HG02970 (cell line): Measurements from ENCODE around the gene GLB1L.

Source experiments
- ATAC-seq: cut with Tn5 transposase; IDR thresholded peaks from one replicate; pipeline ENCODE4 v1.9.1; 2021; ENCODE audit warnings: mild to moderate bottlenecking, moderate library complexity, moderate number of reproducible peaks; ENCODE audit not compliant: unreplicated experiment, low FRiP score

The GLB1L gene

GRCh38 chr2:219254590-219255201 is 9.5 kb upstream of the GLB1L start:
- ATAC-seq: peak; percentile 25

GRCh38 chr2:219253753-219254589 is 8.7 kb upstream of the GLB1L start, which contains the start of gene TUBA4A:
Gene TUBA4A (minus strand): TSS chr2:219253918. CDS start chr2:219253858, 60 bp downstream.
- ATAC-seq: peak; percentile 44

GRCh38 chr2:219252900-219253752 is 7.9 kb upstream of the GLB1L start, which contains the start of gene TUBA4B:
Gene TUBA4B (plus strand): TSS chr2:219253243. CDS start chr2:219253408, 165 bp downstream.
- no peak for ATAC-seq

- ATAC-seq: no peak
These were observed 7.3 kb upstream of the GLB1L start for GRCh38 chr2:219252570-219252899.

GRCh38 chr2:219252084-219252483 is 6.8 kb upstream of the GLB1L start:
- no peak for ATAC-seq

- ATAC-seq: no peak
These were observed 6.4 kb upstream of the GLB1L start for GRCh38 chr2:219251656-219252055.

- no peak for ATAC-seq
These were observed 5.0 kb upstream of the GLB1L start for GRCh38 chr2:219250049-219250781.

- peak; percentile 28 for ATAC-seq
These were observed 4.1 kb upstream of the GLB1L start for GRCh38 chr2:219249203-219249980.

- ATAC-seq: no peak
These were observed 3.6 kb upstream of the GLB1L start for GRCh38 chr2:219248845-219249202.

- no peak for ATAC-seq
These were observed 2.7 kb upstream of the GLB1L start for GRCh38 chr2:219247678-219248642.

GRCh38 chr2:219246559-219246958 is 1.3 kb upstream of the GLB1L start:
- no peak for ATAC-seq

GRCh38 chr2:219245899-219246230 is 621 bp upstream of the GLB1L start:
- no peak for ATAC-seq

GRCh38 chr2:219244789-219245147 is 476 bp downstream of the GLB1L start:
- ATAC-seq: no peak

GRCh38 chr2:219243291-219243761 is 1.9 kb downstream of the GLB1L start:
- no peak for ATAC-seq

GRCh38 chr2:219234331-219234730 is 10.9 kb downstream of the GLB1L start:
- ATAC-seq: no peak

- no peak for ATAC-seq
These were observed 15.1 kb downstream of the GLB1L start for GRCh38 chr2:219230059-219230540.

- peak; percentile 95 for ATAC-seq
These were observed 15.8 kb downstream of the GLB1L start, which contains the start of the genes ANKZF1 and ATG9A for GRCh38 chr2:219229305-219230058. Gene ANKZF1 (plus strand): TSS chr2:219229806. CDS start chr2:219230258, 452 bp downstream. Gene ATG9A (minus strand): TSS chr2:219229636. CDS start chr2:219228024, 1,612 bp downstream.
